Stimulated activated CD8-positive, alpha-beta memory T cell treated with anti-CD3 and anti-CD28 coated beads, Interleukin-15, amount 100 ng/mL, for 4 hours (primary cell): ENCODE measurements around the gene PPID.
"Not testable (repeated sequence)": the region's sequence is repeated elsewhere in the genome, so short reads cannot be mapped to it uniquely, and the experiment has no call there.

ENCODE experiments used
- DNase-seq, 2 donors: peaks; one replicate each; pipeline ENCODE4 v3.0.0-alpha.2; 2020; ENCODE audit warnings: low read depth in 2 of 2

Gene PPID

DNA sequence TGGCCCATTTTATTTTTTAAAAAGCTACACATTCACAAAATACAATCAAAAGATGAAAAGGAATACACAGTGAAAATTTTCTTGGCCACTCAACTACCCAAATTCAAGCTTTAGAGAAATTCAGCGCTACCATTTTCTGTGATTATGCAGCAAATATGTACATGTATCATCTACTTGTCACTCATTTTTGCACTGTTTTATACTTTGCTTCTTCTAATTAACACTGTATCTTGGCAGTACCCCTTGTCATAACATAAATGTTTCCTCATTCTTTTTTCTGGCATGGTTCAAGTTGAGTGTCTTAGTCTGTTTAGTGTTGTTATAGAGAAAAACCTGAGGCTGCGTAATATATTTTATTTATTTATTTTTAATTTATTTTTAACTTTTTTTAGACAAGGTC is 15.7 kb upstream of the PPID start:
- DNase-seq: no peak

DNA sequence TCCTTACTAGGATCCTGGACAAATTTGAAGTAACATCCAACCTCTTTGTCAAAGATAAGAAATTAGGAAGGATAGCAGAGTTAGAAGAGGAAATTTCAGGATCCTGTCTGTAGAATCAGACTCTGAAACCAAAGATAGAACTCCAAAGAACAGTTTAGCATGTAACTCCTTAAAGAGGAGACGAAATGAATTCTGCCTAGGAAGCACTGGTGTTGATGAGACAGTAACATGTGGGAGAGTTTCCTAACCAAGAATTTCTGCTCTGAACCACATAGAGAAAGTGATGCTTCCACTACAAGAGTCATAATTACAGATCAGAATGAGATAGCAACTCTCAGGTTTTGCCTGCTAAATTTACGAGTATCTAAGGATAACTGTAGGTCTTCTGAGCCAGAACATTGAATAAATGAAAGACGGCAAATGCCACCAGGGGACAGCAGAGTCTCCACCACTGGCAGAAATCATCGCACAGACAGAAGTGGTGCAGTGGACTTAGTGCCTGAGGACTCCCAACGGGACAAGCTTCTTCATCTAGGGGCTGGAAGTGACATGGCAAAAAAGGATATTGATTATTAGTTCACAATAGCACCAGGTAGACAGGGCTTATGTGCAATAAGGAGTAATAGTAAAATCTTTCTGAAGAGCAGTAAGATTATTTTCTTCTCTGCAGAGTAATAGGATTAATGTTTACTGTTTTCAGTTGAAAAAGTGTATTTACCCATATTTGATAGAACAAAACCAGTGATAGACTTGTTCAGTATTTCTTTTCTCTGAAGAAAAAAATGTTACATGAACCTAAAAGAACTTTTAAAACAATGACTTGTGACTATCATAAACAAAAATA is 6.7 kb upstream of the PPID start:
- DNase-seq: peak in 1 of 2 donors; percentile 21

DNA sequence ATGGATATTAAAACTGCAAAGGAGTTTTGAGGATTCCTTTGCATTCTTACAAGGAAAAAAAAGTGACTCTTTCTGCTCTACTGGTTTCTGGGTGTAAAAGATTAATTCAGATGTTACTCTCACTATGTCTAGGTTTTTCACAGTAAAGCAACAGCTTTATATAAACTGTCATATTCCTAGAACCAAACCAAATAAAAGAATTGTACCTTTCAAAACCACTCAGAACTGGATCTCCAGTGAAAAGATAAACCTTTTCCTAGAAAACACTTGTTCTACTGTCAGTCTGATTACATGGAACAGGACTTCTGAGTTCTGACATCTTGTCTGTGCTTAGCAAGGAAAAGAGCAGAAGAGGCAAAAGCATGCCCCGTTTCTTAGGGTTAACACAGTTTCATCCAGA is 5.0 kb upstream of the PPID start:
- DNase-seq: no peak

DNA sequence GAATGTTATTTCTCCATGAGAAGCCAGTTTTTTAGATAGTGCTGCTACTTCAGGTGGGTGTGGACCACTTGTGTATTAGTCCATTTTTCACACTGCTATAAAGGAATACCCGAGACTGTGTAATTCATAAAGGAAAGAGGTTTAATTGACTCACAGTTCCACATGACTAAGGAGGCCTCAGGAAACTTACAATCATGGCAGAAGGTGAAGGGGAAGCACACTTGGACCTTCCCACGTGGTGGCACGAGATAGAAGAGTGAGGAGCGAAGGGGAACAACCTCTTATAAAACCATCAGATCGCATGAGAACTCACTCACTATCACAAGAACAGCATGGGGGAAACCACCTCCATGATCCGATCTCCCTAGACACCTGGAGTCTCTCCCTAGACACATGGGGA is 3.4 kb upstream of the PPID start:
- no peak for DNase-seq

DNA sequence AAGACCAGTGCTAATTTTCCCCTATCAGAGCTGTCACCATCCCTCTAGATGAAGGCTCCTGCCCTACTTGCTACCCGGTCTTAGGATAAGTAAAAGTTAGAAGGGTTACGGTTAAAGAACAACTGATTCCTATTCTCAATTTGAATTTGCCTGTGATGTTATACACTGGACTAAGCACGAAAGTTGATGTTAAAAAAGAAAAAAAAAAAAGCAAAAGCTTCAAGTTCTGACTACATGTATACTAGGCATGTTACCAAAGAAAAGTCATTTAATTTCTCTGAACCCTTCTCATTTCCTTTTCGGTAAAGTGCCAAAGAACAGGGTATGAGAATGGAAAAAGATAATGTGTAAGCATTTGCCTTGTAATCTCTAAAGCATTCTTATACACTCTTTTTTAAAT is 1.4 kb upstream of the PPID start:
- DNase-seq: no peak

DNA sequence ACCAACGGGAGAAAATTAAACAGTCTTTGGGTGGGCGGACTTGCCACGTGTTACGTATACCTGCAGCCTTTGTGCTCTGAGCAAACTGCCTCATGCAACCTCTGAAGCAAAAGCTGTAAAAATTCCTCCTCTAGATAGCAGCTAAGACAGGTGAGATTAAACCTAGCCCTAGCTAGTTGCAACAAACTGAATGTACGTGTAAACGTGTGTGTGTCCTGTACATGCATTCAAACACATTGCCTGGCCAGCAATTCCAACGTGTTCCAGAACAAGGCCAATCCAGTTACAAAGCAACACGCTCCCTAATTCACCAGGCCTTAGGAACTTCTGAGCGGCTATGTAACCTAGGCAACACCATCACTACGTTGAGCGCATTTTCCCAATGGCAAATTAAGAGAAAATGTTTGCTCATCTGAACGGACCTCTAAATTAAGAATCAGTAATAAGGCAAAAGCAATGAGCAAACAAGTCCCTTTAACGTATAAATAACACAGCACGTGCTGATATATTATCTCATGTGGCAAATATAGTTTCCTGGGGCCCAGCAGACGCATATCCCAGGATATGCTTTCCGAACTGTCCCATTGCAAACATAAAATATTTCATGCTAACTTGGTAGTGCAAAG is 792 bp downstream of the PPID start:
- DNase-seq: no peak

DNA sequence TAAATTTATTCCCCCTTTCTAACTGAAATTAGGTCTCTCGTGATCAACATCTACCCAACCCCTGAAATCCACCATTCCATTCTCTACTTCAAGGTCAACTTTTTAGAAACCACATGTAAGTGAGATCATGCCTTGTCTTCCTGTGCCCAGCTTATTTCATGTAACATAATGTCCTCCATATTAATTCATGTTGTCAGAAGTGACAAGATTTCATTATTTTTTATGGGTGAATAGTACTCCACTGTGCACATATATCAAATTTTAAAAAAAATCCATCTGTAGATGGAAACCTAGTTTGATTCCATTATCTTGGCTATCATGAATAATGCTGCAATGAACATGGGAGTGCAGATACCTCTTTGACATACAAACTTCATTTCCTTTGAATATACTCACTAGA is 1.5 kb downstream of the PPID start:
- DNase-seq: no peak

DNA sequence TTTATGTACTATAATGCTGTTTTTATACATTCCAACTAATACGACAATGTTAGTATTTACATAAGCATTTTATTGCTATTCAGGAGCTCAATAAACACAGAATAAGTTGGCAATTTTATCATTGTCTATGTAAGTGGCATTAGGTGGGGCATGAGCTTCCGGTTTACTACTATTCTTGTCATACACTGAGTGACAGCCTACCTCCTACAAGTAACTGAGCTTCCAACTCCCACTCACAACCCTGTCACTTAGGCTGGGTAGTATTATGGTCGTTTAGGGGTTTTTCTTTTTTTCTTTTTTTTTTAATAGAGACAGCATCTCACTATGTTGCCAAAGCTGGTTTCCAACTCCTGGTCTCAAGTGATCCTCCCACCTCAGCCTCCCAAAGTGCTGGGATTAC is 7.4 kb downstream of the PPID start:
- no peak for DNase-seq

DNA sequence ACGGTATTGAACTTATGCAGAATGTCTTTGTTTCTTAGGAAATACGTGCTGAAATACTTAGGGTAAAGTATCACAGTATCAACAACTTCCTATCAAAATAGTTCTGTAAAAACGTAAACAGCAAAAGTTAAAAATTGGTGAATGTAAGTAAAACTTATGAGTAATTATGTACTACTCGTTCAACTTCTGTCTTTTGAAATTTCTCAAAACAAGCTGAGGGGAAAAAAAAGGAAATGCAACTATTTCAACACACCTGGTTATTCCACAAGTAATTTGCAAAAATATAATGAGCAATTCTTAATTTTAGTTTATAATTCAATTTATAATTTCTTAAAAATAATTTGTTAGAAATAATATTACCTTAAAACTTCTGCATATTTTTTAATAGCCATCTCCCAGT is 8.3 kb downstream of the PPID start:
- no peak for DNase-seq

DNA sequence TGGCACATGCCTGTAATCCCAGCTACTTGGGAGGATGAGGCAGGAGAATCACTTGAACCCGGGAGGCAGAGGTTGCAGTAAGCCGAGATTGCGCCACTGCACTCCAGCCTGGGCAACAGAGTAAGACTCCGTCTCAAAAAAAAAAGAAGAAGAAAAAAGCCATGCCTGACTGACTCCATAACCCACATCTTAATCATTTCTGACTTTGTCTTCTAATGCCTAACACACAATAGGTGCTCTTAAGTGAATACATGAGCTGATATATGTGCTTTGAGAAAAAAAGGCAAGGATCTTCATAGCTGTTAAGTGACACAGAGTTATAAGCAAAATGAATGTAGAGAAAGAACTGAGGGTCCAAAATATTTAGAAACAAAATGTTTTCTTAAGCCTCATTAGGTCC is 10.6 kb downstream of the PPID start:
- not testable (repeated sequence) for DNase-seq

DNA sequence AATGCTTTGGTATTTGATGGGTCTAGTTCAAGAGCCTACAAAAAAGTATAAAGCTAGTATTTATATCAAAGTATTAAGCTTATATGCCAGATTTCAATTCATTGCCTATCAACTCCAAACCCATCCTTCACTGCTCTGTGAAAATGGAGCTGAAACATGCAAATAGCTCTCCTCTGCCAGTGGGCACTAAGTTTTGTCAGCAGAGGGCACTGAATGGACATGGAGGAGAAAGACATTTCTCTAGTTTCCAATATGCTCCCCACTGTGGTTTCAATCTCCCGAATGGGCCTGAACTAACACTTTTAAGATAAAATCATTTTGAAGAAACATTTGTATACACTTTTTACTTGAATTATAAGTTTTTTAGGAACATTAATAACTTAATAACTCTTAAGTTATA is 12.4 kb downstream of the PPID start:
- no peak for DNase-seq

DNA sequence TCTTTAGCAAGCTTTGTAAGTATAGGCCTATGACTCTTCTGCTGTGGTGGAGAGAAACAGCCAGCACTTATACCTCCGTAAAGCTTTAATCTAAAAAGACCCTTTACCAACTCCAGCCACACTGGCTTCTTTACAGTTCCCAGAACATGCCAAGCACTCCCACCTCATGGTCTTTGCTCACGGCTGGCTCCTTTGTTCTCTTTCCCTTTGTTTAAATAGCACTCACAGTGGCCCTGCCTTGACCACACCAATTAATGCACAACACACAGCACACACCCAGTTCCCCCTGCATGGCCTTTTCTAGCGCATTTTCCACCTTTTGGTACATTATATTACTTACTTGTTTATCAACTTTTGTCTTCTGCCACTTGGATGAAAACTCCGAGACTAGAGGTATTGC is 18.9 kb downstream of the PPID start:
- DNase-seq: no peak

DNA sequence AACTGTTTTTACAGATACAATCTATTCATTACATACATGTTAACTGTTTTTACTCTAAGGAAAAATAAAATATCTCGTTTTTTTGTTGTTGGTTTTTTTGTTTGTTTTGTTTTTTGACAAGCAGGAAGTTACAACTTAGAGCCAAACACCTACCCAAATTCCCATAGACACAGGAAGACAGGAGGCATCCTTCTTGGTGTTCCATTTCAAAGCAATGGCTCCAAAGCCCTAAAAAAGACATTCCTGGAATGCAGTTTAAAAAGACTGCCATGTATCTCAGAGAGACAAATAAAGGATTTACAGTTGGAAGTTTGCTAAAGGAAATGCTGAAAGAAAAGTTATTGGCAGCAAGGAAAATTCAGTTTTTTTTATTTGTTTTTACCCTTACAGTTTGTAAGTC is 34.4 kb downstream of the PPID start:
- DNase-seq: no peak

DNA sequence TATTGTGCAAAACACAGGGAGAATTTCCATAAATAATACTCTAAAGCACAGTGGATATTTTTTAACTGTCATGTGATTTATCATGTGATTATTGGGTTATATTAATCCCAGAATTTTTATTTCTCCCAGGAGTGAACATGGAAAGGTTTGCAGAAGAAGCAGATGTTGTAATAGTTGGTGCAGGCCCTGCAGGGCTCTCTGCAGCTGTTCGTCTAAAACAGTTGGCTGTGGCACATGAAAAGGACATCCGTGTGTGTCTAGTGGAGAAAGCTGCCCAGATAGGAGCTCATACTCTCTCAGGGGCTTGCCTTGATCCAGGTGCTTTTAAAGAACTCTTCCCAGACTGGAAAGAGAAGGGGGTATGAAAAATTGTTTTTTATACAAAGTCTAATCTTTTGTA is 41.1 kb downstream of the PPID start:
- no peak for DNase-seq

DNA sequence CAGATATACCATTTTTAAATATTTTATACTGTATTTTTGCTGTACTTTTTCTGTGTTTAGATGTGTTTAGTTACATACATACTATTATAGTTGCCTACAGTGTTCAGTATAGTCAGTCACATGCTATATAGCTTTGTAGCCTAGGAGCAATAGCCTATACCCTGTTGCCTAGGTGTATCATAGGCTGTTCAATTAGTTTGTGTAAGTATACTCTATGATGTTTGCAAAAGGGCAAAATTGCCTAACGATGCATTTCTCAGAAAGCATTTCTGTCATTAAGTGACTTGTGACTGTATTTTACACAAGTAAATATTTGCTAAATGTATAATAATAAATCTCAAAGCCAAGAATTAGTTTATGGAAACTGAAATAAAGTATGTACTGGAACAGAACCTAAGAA is 41.6 kb downstream of the PPID start:
- DNase-seq: no peak

DNA sequence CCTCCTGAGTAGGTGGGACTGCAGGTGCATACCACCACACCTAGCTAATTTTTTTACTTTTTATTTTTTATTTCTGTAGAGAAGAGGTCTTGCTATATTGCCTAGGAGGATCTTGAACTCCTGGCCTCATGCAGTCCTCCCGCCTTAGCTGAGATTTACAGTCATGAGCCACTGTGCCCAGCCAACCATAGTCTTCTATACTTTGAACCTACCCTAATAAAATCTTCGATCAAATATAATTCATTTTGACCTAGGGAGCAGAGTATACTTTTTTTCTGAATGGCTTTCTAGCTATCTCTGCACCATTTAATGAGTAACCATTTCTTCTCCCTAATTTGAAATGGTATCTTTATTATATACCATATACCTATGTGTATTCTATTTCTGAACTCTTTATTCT is 44.4 kb downstream of the PPID start:
- DNase-seq: no peak

DNA sequence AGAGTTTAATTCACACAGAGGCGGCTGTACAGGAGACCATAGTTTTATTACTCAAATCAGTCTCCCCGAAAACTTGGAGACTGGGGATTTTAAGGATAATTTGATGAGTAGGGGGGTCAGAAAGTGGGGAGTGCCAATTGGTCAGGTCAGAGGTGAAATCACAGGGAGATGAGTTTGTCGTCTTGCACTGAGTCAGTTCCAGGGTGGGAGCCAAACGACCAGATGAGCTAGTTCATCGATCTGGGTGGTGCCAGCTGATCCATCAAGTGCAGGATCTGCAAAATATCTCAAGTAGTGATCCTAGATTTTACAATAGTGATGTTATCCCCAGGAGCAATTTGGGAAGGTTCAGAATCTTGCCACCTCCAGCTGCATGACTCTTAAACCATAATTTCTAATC is 47.1 kb downstream of the PPID start:
- DNase-seq: no peak

DNA sequence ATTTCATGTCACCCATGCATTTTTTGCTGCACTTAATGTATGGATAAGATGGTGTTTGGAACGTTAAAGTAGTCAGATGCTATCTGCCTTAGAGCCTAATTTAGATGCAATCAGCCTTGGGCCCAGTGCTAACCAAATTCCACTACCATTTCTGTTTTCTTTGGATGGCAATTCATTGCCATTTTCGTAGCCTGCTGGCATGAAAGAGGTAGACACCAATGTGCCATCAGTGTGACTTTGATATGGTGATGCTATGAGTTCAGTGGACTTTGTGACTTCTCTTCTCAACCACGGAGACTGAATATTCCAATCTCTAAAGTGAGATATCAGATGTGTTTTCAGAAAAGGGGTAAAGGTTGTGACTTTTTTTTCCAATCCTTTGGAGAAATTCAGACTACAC is 49.6 kb downstream of the PPID start:
- DNase-seq: no peak

DNA sequence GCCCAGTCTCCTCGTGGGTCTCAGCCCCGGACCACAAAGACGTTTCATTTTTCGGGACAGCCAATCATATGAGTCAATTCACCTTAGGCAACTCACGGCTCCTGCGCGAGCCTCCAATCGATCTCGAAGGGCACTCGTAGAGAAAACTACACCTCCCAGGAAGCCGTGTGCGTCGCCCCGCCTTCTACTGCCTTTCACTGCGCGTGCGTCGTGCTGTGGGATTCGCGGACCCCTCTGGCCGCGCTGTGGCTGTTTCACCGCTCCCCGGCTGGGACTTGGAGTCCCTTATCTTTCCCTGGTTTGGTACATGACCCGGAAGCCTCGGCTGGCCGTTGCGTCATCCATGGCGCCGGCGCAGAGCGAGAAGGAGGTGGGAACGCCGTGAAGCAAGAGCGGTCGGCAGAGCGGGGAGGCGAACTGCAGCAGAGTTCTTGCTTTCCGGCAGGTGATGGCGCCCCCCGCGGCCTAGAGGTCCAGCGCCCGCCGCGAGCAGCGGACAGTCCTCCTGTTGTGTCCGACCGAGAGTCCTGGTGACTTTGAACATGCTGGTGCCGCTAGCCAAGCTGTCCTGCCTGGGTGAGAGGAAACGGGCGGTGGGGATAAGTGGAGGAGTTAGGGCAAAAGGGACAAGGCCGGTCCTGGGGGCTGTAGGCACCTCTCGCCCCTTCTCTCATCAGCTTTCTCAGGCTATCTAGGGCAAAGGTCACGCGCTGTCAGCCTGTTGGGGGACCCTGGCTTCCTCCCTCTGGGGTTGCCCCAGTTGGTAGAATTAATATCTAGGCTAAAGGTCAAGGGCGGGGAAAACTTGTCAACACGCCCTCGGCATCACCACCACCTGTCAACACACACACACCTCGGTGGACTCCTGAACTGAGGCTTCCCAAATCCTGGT is 51.0 kb downstream of the PPID start, which contains the start of gene ETFDH:
Gene ETFDH, plus strand, starts transcription at position 382 of the 892 bp plus-strand sequence. Its CDS starts 161 bp downstream, at position 543.
- peak; percentile 97 to 98 for DNase-seq

DNA sequence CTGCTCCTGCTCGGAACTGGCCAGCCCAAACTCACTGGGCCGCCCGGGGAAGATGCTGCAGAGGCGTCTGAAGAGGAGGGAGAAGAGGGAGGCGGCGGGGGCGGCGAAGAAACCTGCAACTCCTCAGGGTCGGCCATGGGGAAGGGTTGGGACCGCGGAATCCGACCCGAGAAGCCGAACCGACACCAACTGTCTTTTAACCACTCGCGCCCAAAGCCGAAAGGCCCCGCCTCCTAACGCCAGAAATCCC is 51.6 kb downstream of the PPID start, which contains the start of gene C4orf46:
Gene C4orf46, minus strand, starts transcription at position 223 of the 250 bp plus-strand sequence. Its CDS starts 86 bp downstream, at position 137.
- DNase-seq: no peak

DNA sequence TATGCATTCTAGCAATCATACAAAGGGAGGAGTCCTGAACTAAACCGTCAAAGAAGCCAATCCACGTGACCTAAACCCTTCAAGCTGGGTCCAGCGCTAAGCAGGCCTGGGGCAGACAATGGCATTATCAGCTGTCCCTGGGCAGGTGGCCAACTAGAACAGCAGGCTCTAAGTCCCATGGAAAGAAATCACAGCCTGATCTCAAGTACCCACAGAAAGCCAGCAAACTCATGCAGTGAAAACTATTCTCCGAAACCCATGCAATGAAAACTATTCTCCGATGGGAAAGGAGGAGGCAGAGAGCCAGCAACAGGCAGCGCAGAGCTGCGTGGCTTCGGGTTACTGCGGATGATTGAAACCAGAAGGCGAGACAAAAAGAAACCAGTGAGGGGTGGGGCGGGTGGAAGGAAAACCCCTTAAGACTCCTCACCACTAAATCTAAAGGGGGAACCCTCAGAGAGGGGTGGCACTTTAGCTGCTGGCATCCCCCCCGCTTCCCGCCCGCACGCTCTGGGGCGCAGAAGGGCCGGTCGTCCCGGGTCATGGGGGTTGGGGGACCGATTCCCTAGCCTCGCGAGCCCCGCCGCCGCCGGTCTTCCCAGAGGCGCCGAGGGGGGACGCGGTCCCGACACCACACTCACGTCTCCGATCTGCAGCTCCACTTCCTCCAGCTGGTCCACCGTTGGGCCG is 52.1 kb downstream of the PPID start:
- DNase-seq: peak; percentile 17 to 18

DNA sequence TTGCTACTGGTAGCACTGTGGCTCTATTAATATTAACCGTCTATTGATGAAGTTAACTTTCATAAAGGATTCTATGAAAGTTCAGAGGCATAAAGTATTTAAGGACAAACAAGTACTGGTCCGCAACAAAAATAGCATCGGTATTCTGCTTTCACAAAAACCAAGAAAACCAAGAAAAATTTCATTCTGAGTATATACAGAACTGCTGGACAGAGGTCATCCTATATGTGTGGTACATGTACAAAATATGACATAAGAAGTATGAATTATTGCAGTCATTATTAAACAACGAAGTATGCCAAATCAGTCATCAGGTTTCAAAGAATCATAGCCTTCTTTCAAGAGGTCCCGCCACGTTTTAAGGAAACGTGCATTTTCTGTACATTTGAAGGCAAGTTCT is 53.9 kb downstream of the PPID start:
- DNase-seq: no peak
